Keratinocyte (primary cell): ENCODE data around the gene DDAH1.

Experiments
- CTCF ChIP-seq, 3 experiments: IDR thresholded peaks in 1 of 3; conservative IDR thresholded peaks in 1 of 3; optimal IDR thresholded peaks in 1 of 3; 2 replicates in 2 of 3; 3 replicates in 1 of 3; pipeline versions ENCODE3 to v1.5.1; 2011; ENCODE audit warnings: low read length in 3 of 3, mild to moderate bottlenecking in 3 of 3, moderate library complexity in 2 of 3, control low read depth in 1 of 3, inconsistent platforms in 1 of 3; ENCODE audit not compliant: insufficient read depth in 2 of 3; ENCODE audit errors: extremely low read depth in 1 of 3
- EZH2 ChIP-seq: IDR thresholded peaks from one replicate; pipeline ENCODE4 v1.6.1; 2012; ENCODE audit warnings: inconsistent platforms, mild to moderate bottlenecking, low read length, moderate library complexity

- TF ChIP-seq CTCF (optimal IDR thresholded peaks at IDR 0.05 in 1 of 3, IDR thresholded peaks at IDR 0.05 in 1 of 3, conservative IDR thresholded peaks at IDR 0.05 in 1 of 3; ENCODE audit: extremely low read depth in 1 of 3, insufficient read depth in 2 of 3, low read length in 3 of 3): no peak
- TF ChIP-seq EZH2: no peak
Observed at GRCh38 chr1:85274969-85275453, 189.9 kb downstream of the DDAH1 start.
